Nephron progenitor cell (in vitro differentiated cells): Measurements from ENCODE around the gene PAQR4.

Source experiments
- DNase-seq: peaks from one replicate; pipeline ENCODE4 v3.0.0; 2021
- H3K27ac Mint-ChIP-seq: 2 replicates; pipeline ENCODE4 v1.8.0; 2021; ENCODE audit warnings: mild to moderate bottlenecking, moderate library complexity, mixed read lengths
- H3K27me3 Mint-ChIP-seq: 2 replicates; pipeline ENCODE4 v1.8.0; 2021; ENCODE audit warnings: mild to moderate bottlenecking, low read depth, mixed read lengths; ENCODE audit not compliant: poor library complexity
- H3K36me3 Mint-ChIP-seq: 2 replicates; pipeline ENCODE4 v1.8.0; 2021; ENCODE audit warnings: low read depth, mixed read lengths
- H3K4me1 Mint-ChIP-seq: 2 replicates; pipeline ENCODE4 v1.8.0; 2021; ENCODE audit warnings: mixed read lengths
- H3K4me3 Mint-ChIP-seq: 2 replicates; pipeline ENCODE4 v1.8.0; 2021; ENCODE audit warnings: mild to moderate bottlenecking, moderate library complexity, mixed read lengths
- H3K9me3 Mint-ChIP-seq: 2 replicates; pipeline ENCODE4 v1.8.0; 2021; ENCODE audit warnings: mild to moderate bottlenecking, moderate library complexity, mixed read lengths
- CTCF ChIP-seq: fragments of 200-600 bp; sonication (generic); IDR thresholded peaks from 2 replicates; pipeline ENCODE4 v1.5.0; 2021; ENCODE audit warnings: antibody characterized with exemption

The PAQR4 gene

GRCh38 chr16:3017344-3017743 is 48.2 kb downstream of the PAQR4 start:
- no peak for DNase-seq
- Mint-ChIP-seq H3K4me1 (peaks cover 47% of the 10 kb centered on the region), H3K9me3 (no peaks in the 10 kb centered on the region), H3K27ac (no peak overlapping the region), H3K27me3 (peaks cover 33% of the 10 kb centered on the region), H3K36me3 (no peaks in the 10 kb centered on the region), H3K4me3 (peak overlapping the region; percentile 71)
- no peak for TF ChIP-seq CTCF

- no peak within 1 kb of the TSS for H3K27ac Mint-ChIP-seq
- H3K27me3 Mint-ChIP-seq: peaks cover 27% of the 10 kb centered on the region
- peak; percentile 85 for DNase-seq
- H3K9me3 Mint-ChIP-seq: no peaks in the 10 kb centered on the region
- no peaks in the 10 kb centered on the region for H3K36me3 Mint-ChIP-seq
- H3K4me3 Mint-ChIP-seq: peak within 1 kb of the TSS; percentile 86
- H3K4me1 Mint-ChIP-seq: peaks cover 47% of the 10 kb centered on the region
- TF ChIP-seq CTCF: peak; percentile 66
Observed at GRCh38 chr16:3017794-3018506, 48.8 kb downstream of the PAQR4 start, which contains the start of gene CLDN6. Gene CLDN6, minus strand, starts transcription at chr16:3018183. Its CDS starts 2,162 bp downstream, at chr16:3016021.

GRCh38 chr16:3019594-3020246 is 50.6 kb downstream of the PAQR4 start:
- Mint-ChIP-seq H3K27me3 (peaks cover 12% of the 10 kb centered on the region), H3K4me3 (peak overlapping the region; percentile 80), H3K27ac (peak overlapping the region; percentile 51), H3K36me3 (peaks cover 4% of the 10 kb centered on the region), H3K9me3 (no peaks in the 10 kb centered on the region), H3K4me1 (peaks cover 53% of the 10 kb centered on the region)
- DNase-seq: no peak
- TF ChIP-seq CTCF: no peak

- Mint-ChIP-seq H3K4me3 (peak within 1 kb of the TSS; percentile 87), H3K27me3 (peaks cover 8% of the 10 kb centered on the region), H3K27ac (peak within 1 kb of the TSS; percentile 94), H3K4me1 (peaks cover 53% of the 10 kb centered on the region), H3K9me3 (no peaks in the 10 kb centered on the region), H3K36me3 (peaks cover 4% of the 10 kb centered on the region)
- DNase-seq: peak; percentile 77
- no peak for TF ChIP-seq CTCF
Observed at GRCh38 chr16:3020247-3020603, 51.1 kb downstream of the PAQR4 start, which contains the start of gene TNFRSF12A. Gene TNFRSF12A, plus strand, starts transcription at chr16:3020368. Its CDS starts 30 bp downstream, at chr16:3020398.

- peak; percentile 85 for DNase-seq
- Mint-ChIP-seq H3K27ac (peak overlapping the region; percentile 94), H3K9me3 (no peaks in the 10 kb centered on the region), H3K27me3 (peaks cover 9% of the 10 kb centered on the region), H3K4me1 (peaks cover 53% of the 10 kb centered on the region), H3K36me3 (peaks cover 4% of the 10 kb centered on the region), H3K4me3 (peak overlapping the region; percentile 87)
- no peak for TF ChIP-seq CTCF
Observed at GRCh38 chr16:3020604-3021448, 51.7 kb downstream of the PAQR4 start.
